Activated CD4-positive, alpha-beta memory T cell treated with anti-CD3 and anti-CD28 coated beads for 36 hours (primary cell): ENCODE measurements around the gene TXNDC2. TPM values are rescaled to one million over a fixed set of nuclear protein-coding genes. Genes with fewer than 3 reads are reported as not detected.

ENCODE experiments used
- CTCF ChIA-PET: fragments of 350-600 bp; sonication (Branson Sonifier 250); formaldehyde crosslinking; loops from one replicate; lab custom pipeline; 2021; ENCODE audit warnings: antibody characterized with exemption, inconsistent platforms; lab: Charles Lee
- POLR2A ChIA-PET: fragments of 350-600 bp; sonication (Branson Sonifier 250); formaldehyde crosslinking; loops from one replicate; lab custom pipeline; 2021; ENCODE audit warnings: antibody characterized with exemption; lab: Charles Lee
- DNase-seq: peaks from one replicate; pipeline ENCODE4 v3.0.0-alpha.2; 2020
- H3K27ac Mint-ChIP-seq: one replicate; pipeline ENCODE4 v1.8.0; 2021; ENCODE audit warnings: mixed read lengths
- H3K27me3 Mint-ChIP-seq: one replicate; pipeline ENCODE4 v1.8.0; 2021; ENCODE audit warnings: mixed read lengths
- H3K36me3 Mint-ChIP-seq: one replicate; pipeline ENCODE4 v1.8.0; 2021; ENCODE audit warnings: mixed read lengths
- H3K4me1 Mint-ChIP-seq: one replicate; pipeline ENCODE4 v1.8.0; 2021; ENCODE audit warnings: low read depth, mixed read lengths
- H3K4me3 Mint-ChIP-seq: one replicate; pipeline ENCODE4 v1.8.0; 2021; ENCODE audit warnings: mild to moderate bottlenecking, mixed read lengths
- H3K9me3 Mint-ChIP-seq: one replicate; pipeline ENCODE4 v1.8.0; 2021; ENCODE audit warnings: mixed read lengths
- intact Hi-C: fragments of 100-400 bp; cut with micrococcal nuclease; formaldehyde crosslinking; loops from one replicate; pipeline ENCODE4 v1.15.1; 2023
- total RNA-seq, 2 experiments: library from RNA; stranded (reverse); gene quantifications; one replicate each; pipeline ENCODE4 v1.2.3, GENCODE V29; 2021

TXNDC2 gene
- total RNA-seq: not detected

DNA sequence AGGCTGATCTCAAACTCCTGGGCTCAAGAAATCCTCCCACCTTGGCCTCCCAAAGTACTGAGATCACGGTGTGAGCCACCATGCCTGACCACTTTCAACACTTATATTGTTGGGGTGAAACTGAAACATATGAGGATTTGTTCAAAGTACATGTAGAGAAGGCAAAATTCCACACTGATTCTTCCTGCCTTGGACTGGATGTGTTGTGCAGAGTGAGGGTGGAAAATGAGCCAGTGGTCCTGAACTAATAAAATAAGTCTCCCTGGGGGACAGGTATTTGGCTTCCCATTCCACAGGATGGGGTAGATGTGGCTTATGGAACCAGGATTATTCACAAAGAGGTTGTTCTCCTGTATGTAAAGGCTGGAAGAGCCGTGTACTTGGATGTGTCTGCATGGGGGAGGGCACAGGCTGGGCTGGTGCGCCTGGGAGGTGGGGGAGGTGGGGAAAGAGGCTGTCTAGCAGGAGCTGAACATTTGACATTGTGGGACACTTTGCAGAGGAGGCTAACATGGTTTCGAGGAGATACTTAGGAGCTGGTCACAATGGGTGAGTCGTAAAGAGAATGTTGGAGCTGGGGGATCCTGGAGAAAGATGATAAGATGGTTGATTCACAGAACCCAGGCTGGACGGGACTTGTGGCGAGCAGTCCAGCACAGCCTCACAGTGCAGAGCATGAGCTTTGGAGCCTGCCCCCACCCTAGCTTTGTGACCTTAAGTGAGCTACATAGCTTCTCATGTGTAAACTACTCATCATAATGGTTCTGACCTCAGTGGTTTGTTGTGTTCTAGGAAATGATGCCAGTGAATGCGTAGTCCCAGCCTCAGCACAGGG is at the start of gene TXNDC2:
TSS of gene TXNDC2 (plus strand) at position 804 of the 835 bp plus-strand sequence. CDS start 708 bp downstream, outside the sequence.
- no peaks in the 10 kb centered on the region for H3K4me1 Mint-ChIP-seq
- POLR2A ChIA-PET: interaction anchor here (0.7 kb wide), 1 partner anchor 30 kb away, joined by 3 read pairs; no protein-coding TSS in a partner anchor
- no peak within 1 kb of the TSS for H3K4me3 Mint-ChIP-seq

DNA sequence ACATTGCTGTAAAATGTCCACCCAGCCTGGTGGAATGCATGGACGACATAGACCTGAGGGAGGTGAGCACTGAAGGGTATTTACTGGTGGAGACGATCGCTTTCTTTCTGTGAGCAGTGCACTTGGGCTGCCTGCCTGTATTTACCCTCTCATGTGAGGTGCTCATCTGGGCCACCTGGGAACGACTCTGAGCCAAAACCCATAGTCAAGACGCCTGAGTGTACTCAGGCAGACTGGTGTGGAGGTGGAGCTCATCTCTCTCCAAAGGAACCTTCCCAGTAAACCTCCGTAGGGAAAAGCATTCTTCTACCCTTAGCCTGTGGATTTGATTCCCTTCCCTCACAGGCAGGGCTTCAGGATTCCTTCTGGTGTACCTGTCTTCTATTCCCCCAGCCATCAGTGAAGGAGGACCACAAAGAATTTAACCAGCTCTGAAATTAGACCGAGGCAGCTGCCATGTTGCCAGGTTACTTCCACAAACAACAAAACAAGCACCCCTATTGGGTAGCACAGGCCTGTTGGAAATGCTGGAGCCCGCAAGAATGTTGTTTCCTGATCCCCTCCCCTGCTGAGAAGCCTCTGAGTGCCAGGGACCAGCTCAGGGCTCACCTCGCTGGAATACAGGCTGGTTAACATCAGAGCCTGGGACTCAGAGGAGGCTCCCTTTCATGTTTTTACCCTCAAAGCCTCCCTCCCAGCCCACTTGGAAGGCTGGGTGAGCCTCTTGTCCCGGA is 47.5 kb upstream of the TXNDC2 start:
- H3K4me1 Mint-ChIP-seq: no peaks in the 10 kb centered on the region
- intact Hi-C loops: loop anchor here (5.0 kb wide), 1 partner anchor 214 kb away; no protein-coding TSS in a partner anchor
- H3K27me3 Mint-ChIP-seq: peaks cover 17% of the 10 kb centered on the region
- H3K27ac Mint-ChIP-seq: no peak overlapping the region
- H3K36me3 Mint-ChIP-seq: no peaks in the 10 kb centered on the region
- H3K4me3 Mint-ChIP-seq: no peak overlapping the region
- ChIA-PET CTCF (no interaction called here), POLR2A (no interaction called here)
- H3K9me3 Mint-ChIP-seq: no peaks in the 10 kb centered on the region
- no peak for DNase-seq

More for the DNA sequence above, at the start of gene TXNDC2:
- H3K27me3 Mint-ChIP-seq: no peaks in the 10 kb centered on the region
- no peak within 1 kb of the TSS for H3K27ac Mint-ChIP-seq
- no peaks in the 10 kb centered on the region for H3K36me3 Mint-ChIP-seq
- intact Hi-C loops: no loop called here
- DNase-seq: no peak
- H3K9me3 Mint-ChIP-seq: no peaks in the 10 kb centered on the region
- CTCF ChIA-PET: no interaction called here

- no peaks in the 10 kb centered on the region for H3K4me1 Mint-ChIP-seq
- CTCF ChIA-PET: no interaction called here
- DNase-seq: no peak
- no peak overlapping the region for H3K4me3 Mint-ChIP-seq
- peaks cover 15% of the 10 kb centered on the region for H3K27me3 Mint-ChIP-seq
- H3K27ac Mint-ChIP-seq: no peak overlapping the region
- POLR2A ChIA-PET: no interaction called here
- H3K36me3 Mint-ChIP-seq: no peaks in the 10 kb centered on the region
- intact Hi-C loops: loop anchor here (5.0 kb wide), 1 partner anchor 213 kb away; no protein-coding TSS in a partner anchor
- H3K9me3 Mint-ChIP-seq: no peaks in the 10 kb centered on the region
Observed at GRCh38 chr18:9839211-9839610, 46.6 kb upstream of the TXNDC2 start.

GRCh38 chr18:9839853-9840252 is 45.9 kb upstream of the TXNDC2 start:
- CTCF ChIA-PET: no interaction called here
- intact Hi-C loops: loop anchor here (5.0 kb wide), 1 partner anchor 212 kb away; no protein-coding TSS in a partner anchor
- no peaks in the 10 kb centered on the region for H3K36me3 Mint-ChIP-seq
- POLR2A ChIA-PET: no interaction called here
- H3K9me3 Mint-ChIP-seq: no peaks in the 10 kb centered on the region
- no peaks in the 10 kb centered on the region for H3K4me1 Mint-ChIP-seq
- no peak overlapping the region for H3K27ac Mint-ChIP-seq
- DNase-seq: no peak
- H3K27me3 Mint-ChIP-seq: peaks cover 15% of the 10 kb centered on the region
- no peak overlapping the region for H3K4me3 Mint-ChIP-seq

DNA sequence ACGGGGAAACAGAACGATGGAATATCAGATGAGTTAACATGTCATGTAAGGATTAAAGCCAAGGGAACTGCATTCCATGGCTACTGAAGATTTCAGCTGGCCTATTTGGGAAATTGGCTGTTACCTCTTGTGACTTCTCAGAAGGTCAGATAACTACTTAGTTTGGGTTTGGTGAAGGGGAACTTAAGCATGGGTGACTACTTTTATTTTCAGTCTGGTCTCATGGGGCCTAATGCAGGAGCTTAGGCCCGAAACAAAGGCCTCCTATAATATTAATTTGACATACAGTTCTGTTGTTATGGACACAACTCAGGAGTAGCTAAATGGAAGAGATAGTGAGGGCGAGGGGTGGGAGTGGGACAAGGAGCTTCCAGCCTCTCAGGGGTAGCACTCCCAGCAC is 44.0 kb upstream of the TXNDC2 start:
- Mint-ChIP-seq H3K27me3 (peaks cover 13% of the 10 kb centered on the region), H3K4me1 (no peaks in the 10 kb centered on the region), H3K9me3 (no peaks in the 10 kb centered on the region), H3K36me3 (no peaks in the 10 kb centered on the region), H3K27ac (no peak overlapping the region), H3K4me3 (no peak overlapping the region)
- intact Hi-C loops: no loop called here
- ChIA-PET CTCF (interaction anchor here (1.2 kb wide), 1 partner anchor 28 kb away, joined by 4 read pairs; no protein-coding TSS in a partner anchor), POLR2A (no interaction called here)
- DNase-seq: no peak

GRCh38 chr18:9842448-9842847 is 43.3 kb upstream of the TXNDC2 start:
- H3K27ac Mint-ChIP-seq: no peak overlapping the region
- ChIA-PET CTCF (no interaction called here), POLR2A (no interaction called here)
- no peaks in the 10 kb centered on the region for H3K9me3 Mint-ChIP-seq
- no peaks in the 10 kb centered on the region for H3K4me1 Mint-ChIP-seq
- DNase-seq: no peak
- H3K27me3 Mint-ChIP-seq: peaks cover 13% of the 10 kb centered on the region
- H3K4me3 Mint-ChIP-seq: no peak overlapping the region
- intact Hi-C loops: no loop called here
- no peaks in the 10 kb centered on the region for H3K36me3 Mint-ChIP-seq

- intact Hi-C loops: no loop called here
- Mint-ChIP-seq H3K36me3 (no peaks in the 10 kb centered on the region), H3K27me3 (peaks cover 19% of the 10 kb centered on the region), H3K27ac (no peak overlapping the region), H3K4me1 (no peaks in the 10 kb centered on the region), H3K4me3 (no peak overlapping the region), H3K9me3 (no peaks in the 10 kb centered on the region)
- CTCF ChIA-PET: no interaction called here
- POLR2A ChIA-PET: no interaction called here
- DNase-seq: no peak
Observed at GRCh38 chr18:9845256-9845655, 40.5 kb upstream of the TXNDC2 start.

DNA sequence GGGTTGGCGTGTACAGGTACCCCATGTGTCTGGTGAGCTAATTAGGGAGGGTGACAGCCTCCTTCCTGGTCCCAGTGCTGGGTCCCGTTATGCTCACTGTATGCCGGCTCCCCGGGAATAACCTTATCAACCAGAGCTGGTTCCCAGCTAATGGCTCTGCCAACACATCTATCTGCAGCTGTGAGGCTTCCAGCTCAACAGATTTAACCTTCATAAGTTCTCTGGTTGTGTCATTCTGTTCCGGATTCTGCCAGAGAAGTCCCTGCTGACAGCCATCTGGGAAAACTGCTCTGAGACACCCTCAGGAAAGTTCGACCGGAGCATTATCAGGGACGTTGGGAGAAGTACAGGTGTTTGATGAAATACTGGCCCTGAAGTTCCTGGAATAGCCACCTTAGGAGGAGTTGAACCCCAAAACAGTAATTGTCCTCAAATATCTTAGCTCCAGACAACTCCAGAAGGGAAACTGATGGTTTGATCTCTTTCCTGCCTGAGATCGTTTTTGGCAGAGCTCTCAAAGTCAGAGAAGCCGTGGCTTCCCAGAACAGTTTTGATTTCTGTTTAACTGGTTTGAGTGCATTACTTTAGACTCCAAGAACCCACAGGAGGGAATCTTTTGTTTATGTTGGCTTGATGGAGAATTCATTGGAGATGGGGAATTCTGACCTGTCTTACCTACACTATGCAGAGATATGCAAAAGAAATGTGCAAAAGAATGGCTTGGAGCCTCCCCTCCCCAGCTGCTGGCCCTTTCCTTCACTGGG is 39.4 kb upstream of the TXNDC2 start:
- DNase-seq: no peak
- H3K9me3 Mint-ChIP-seq: no peaks in the 10 kb centered on the region
- intact Hi-C loops: no loop called here
- H3K4me3 Mint-ChIP-seq: no peak overlapping the region
- H3K36me3 Mint-ChIP-seq: no peaks in the 10 kb centered on the region
- H3K27ac Mint-ChIP-seq: no peak overlapping the region
- no peaks in the 10 kb centered on the region for H3K4me1 Mint-ChIP-seq
- H3K27me3 Mint-ChIP-seq: peaks cover 19% of the 10 kb centered on the region
- CTCF ChIA-PET: interaction anchor here (0.6 kb wide), 1 partner anchor 1520 kb away, joined by 3 read pairs; no protein-coding TSS in a partner anchor
- POLR2A ChIA-PET: interaction anchor here (1.1 kb wide), 1 partner anchor 14 kb away, joined by 3 read pairs; no protein-coding TSS in a partner anchor

DNA sequence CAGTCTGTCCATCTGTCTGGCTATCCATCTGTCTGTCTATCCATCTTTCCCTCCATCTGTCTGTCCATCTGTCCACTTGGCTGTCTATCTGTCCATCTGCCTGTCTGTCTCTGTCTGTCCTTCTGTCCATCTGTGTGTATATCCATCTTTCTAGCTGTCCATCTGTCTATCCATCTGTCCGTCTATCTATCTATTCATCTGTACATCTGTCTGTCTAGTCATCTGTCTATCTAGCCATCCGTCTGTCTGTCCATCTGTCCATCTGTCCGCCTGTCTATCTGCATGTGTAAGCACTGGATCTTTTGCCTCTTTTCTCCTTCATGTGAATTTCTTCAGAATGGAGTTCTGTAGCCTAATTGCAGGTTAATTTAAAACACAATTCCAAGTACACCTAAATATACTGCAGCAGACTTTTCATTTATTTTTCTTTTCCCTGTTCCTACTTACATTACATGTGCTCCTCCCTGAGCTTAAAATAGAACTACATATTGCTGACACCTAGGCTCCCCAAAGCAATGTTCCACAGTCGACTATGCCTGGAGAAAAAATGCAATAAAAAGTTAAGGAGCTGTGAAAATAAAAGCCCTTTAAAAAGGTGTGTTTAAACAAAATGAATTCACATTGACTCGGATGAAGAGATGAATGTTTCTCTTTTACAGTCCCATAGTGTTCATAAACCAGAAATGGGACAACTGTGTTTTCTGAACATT is 37.4 kb upstream of the TXNDC2 start:
- DNase-seq: no peak
- Mint-ChIP-seq H3K4me3 (no peak overlapping the region), H3K9me3 (no peaks in the 10 kb centered on the region), H3K36me3 (no peaks in the 10 kb centered on the region), H3K27ac (no peak overlapping the region), H3K27me3 (peaks cover 19% of the 10 kb centered on the region), H3K4me1 (no peaks in the 10 kb centered on the region)
- intact Hi-C loops: no loop called here
- ChIA-PET CTCF (no interaction called here), POLR2A (no interaction called here)

GRCh38 chr18:9849407-9850283 is 36.1 kb upstream of the TXNDC2 start:
- ChIA-PET POLR2A (no interaction called here), CTCF (interaction anchor here (0.7 kb wide), 1 partner anchor 165 kb away, joined by 3 read pairs; no protein-coding TSS in a partner anchor)
- Mint-ChIP-seq H3K27ac (no peak overlapping the region), H3K9me3 (no peaks in the 10 kb centered on the region), H3K4me3 (no peak overlapping the region), H3K36me3 (no peaks in the 10 kb centered on the region), H3K4me1 (no peaks in the 10 kb centered on the region), H3K27me3 (peaks cover 19% of the 10 kb centered on the region)
- intact Hi-C loops: no loop called here
- DNase-seq: peak; percentile 19

DNA sequence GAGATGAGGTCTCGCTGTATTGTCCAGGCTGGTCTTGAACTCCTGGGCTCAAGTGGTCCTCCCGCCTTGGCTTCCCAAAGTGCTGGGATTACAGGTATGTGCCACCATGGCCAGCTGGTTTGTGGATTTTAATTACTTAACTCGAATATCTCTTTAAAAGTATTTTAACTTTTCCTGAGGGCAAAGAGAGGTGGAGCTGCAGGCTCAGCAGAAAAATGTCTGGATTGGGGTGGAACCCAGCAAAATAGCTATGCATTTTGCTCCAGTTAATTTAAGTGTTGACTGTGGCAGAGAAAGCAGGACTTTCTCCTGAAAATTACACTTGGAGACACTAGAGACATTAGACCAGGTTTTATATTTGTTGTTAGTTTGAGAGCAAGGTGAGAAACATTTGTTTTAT is 35.5 kb upstream of the TXNDC2 start:
- CTCF ChIA-PET: no interaction called here
- Mint-ChIP-seq H3K4me1 (no peaks in the 10 kb centered on the region), H3K27me3 (peaks cover 20% of the 10 kb centered on the region), H3K9me3 (no peaks in the 10 kb centered on the region), H3K27ac (no peak overlapping the region), H3K4me3 (no peak overlapping the region), H3K36me3 (no peaks in the 10 kb centered on the region)
- intact Hi-C loops: no loop called here
- DNase-seq: no peak
- POLR2A ChIA-PET: no interaction called here
